Ammon's horn (tissue), 1 donor: ENCODE data around the gene SOCS1.

Source experiments
- DNase-seq: peaks from one replicate; pipeline ENCODE4 v3.0.0-alpha.2; 2016; ENCODE audit warnings: low spot score

The SOCS1 gene

GRCh38 chr16:11285842-11286241, 29.8 kb upstream of the SOCS1 start:
- DNase-seq, result no peak

GRCh38 chr16:11283820-11284248, 27.8 kb upstream of the SOCS1 start:
- DNase-seq, result no peak

- DNase-seq, result no peak
Observed at GRCh38 chr16:11280616-11281522, 24.9 kb upstream of the SOCS1 start, which contains the start of gene PRM1. Gene PRM1 (minus strand): TSS chr16:11281330. CDS start chr16:11281238, 92 bp downstream.

GRCh38 chr16:11278681-11279628, 23.0 kb upstream of the SOCS1 start:
- DNase-seq, result no peak

GRCh38 chr16:11277607-11278337, 21.8 kb upstream of the SOCS1 start:
- no peak for DNase-seq

- DNase-seq, result no peak
Observed at GRCh38 chr16:11276896-11277593, 21.0 kb upstream of the SOCS1 start.

GRCh38 chr16:11276143-11276895, 20.3 kb upstream of the SOCS1 start, which contains the start of gene PRM2:
Gene PRM2 (minus strand): TSS chr16:11276480. CDS start chr16:11276370, 110 bp downstream.
- no peak for DNase-seq

GRCh38 chr16:11274964-11275363, 19.0 kb upstream of the SOCS1 start:
- no peak for DNase-seq

GRCh38 chr16:11273721-11274324, 17.8 kb upstream of the SOCS1 start:
- DNase-seq, result no peak

- DNase-seq, result no peak
Observed at GRCh38 chr16:11272921-11273720, 17.1 kb upstream of the SOCS1 start, which contains the start of gene PRM3. Gene PRM3 (minus strand): TSS chr16:11273629. CDS start chr16:11273595, 34 bp downstream.

- no peak for DNase-seq
Observed at GRCh38 chr16:11272484-11272883, 16.5 kb upstream of the SOCS1 start.

GRCh38 chr16:11271610-11272009, 15.6 kb upstream of the SOCS1 start:
- no peak for DNase-seq

GRCh38 chr16:11270602-11271162, 14.7 kb upstream of the SOCS1 start:
- no peak for DNase-seq

GRCh38 chr16:11268921-11269375, 12.9 kb upstream of the SOCS1 start, which contains the start of gene TNP2:
Gene TNP2 (minus strand): TSS chr16:11269325. CDS start chr16:11269262, 63 bp downstream.
- no peak for DNase-seq

- no peak for DNase-seq
Observed at GRCh38 chr16:11265124-11265523, 9.1 kb upstream of the SOCS1 start.

- no peak for DNase-seq
Observed at GRCh38 chr16:11264155-11264832, 8.3 kb upstream of the SOCS1 start.

GRCh38 chr16:11263737-11264136, 7.7 kb upstream of the SOCS1 start:
- no peak for DNase-seq

GRCh38 chr16:11262915-11263314, 6.9 kb upstream of the SOCS1 start:
- DNase-seq, result no peak
